H54 (cell line): ENCODE results near the gene CTCF.
A peak's percentile ranks its signal among the peaks of the same experiment; 100 is the strongest.

Source experiments
- DNase-seq: peaks from one replicate; pipeline ENCODE4 v3.0.0; 2011; ENCODE audit warnings: low spot score, mixed read lengths; ENCODE audit not compliant: insufficient read length
- FAIRE-seq: peaks from 3 replicates; lab custom pipeline; 2011; peaks lifted over from hg19 to GRCh38; lab: Jason Lieb, UNC
- POLR2A ChIP-seq: IDR thresholded peaks from 2 replicates; pipeline ENCODE4 v1.6.1; 2011; ENCODE audit warnings: low read depth, mild to moderate bottlenecking, low read length

Gene CTCF

GRCh38 chr16:67667453-67667816 is 105.1 kb downstream of the CTCF start:
- no peak for DNase-seq
- FAIRE-seq, result no peak
- no peak for TF ChIP-seq POLR2A

GRCh38 chr16:67667817-67668494 is 105.6 kb downstream of the CTCF start:
- no peak for TF ChIP-seq POLR2A
- no peak for FAIRE-seq
- peak; percentile 19 for DNase-seq

GRCh38 chr16:67668495-67669157 is 106.3 kb downstream of the CTCF start:
- DNase-seq (peak; percentile 11), FAIRE-seq (no peak)
- TF ChIP-seq POLR2A, result no peak

GRCh38 chr16:67669499-67670101 is 107.3 kb downstream of the CTCF start:
- TF ChIP-seq POLR2A, result no peak
- DNase-seq (no peak), FAIRE-seq (no peak)

- DNase-seq (peak; percentile 26), FAIRE-seq (no peak)
- TF ChIP-seq POLR2A, result no peak
These were observed 110.0 kb downstream of the CTCF start for GRCh38 chr16:67672306-67672705.

- FAIRE-seq (peak; percentile 30), DNase-seq (peak; percentile 82)
- TF ChIP-seq POLR2A, result no peak
These were observed 110.7 kb downstream of the CTCF start for GRCh38 chr16:67672739-67673662.

- DNase-seq (peak; percentile 21), FAIRE-seq (no peak)
- no peak for TF ChIP-seq POLR2A
These were observed 111.6 kb downstream of the CTCF start for GRCh38 chr16:67673712-67674580.

- FAIRE-seq (no peak), DNase-seq (peak; percentile 26)
- no peak for TF ChIP-seq POLR2A
These were observed 112.7 kb downstream of the CTCF start for GRCh38 chr16:67674851-67675578.

- FAIRE-seq (no peak), DNase-seq (no peak)
- no peak for TF ChIP-seq POLR2A
These were observed 113.2 kb downstream of the CTCF start for GRCh38 chr16:67675579-67675935.

GRCh38 chr16:67675999-67676398 is 113.7 kb downstream of the CTCF start:
- no peak for TF ChIP-seq POLR2A
- DNase-seq (no peak), FAIRE-seq (no peak)

- FAIRE-seq, result no peak
These were observed 114.2 kb downstream of the CTCF start for GRCh38 chr16:67676516-67676915.

GRCh38 chr16:67676939-67677338 is 114.6 kb downstream of the CTCF start:
- no peak for FAIRE-seq
- TF ChIP-seq POLR2A, result no peak

More at GRCh38 chr16:67676516-67676915, 114.2 kb downstream of the CTCF start:
- no peak for TF ChIP-seq POLR2A
- DNase-seq, result no peak

More at GRCh38 chr16:67676939-67677338, 114.6 kb downstream of the CTCF start:
- DNase-seq, result no peak
